ENCODE data around the gene PCSK5.

PCSK5 gene

GRCh38 chr9:76223749-76224340, 333.4 kb downstream of the PCSK5 start:
- Histone ChIP-seq H3K4me2 (ENCODE audit: low read length, poor library complexity, severe bottlenecking) (no peak overlapping the region), H3K4ac (ENCODE audit: low read depth in 1 of 2, low read length in 2 of 2) (no peak overlapping the region), H3K9me3 (ENCODE audit: control insufficient read depth, low read length) (no peaks in the 10 kb centered on the region), H2BK15ac (ENCODE audit: low read depth, poor library complexity, severe bottlenecking) (no peak overlapping the region), H3K23ac (ENCODE audit: low read length in 2 of 2) (no peak overlapping the region), H2BK5ac (ENCODE audit: low read depth, low read length, poor library complexity, severe bottlenecking) (no peak overlapping the region), H3K36me3 (ENCODE audit: control insufficient read depth in 1 of 2, insufficient read depth in 2 of 2, low read depth in 1 of 2, low read length in 2 of 2) (no peaks in the 10 kb centered on the region), H3K4me3 (ENCODE audit: insufficient read depth in 1 of 2, low read depth in 1 of 2, low read length in 2 of 2) (no peak overlapping the region), H2AK5ac (ENCODE audit: low read length, severe bottlenecking) (no peak overlapping the region), H3K27me3 (ENCODE audit: control insufficient read depth in 1 of 2, insufficient read depth in 1 of 2, low read length in 2 of 2) (no peaks in the 10 kb centered on the region), H3K18ac (ENCODE audit: low read depth in 1 of 2, low read length in 2 of 2) (no peak overlapping the region), H4K8ac (ENCODE audit: low read length) (no peak overlapping the region), H4K91ac (ENCODE audit: low read length) (no peak overlapping the region), H2BK120ac (ENCODE audit: low read depth, low read length) (no peak overlapping the region), H3K9ac (ENCODE audit: low read length) (no peak overlapping the region), H3K79me1 (replicated peaks; ENCODE audit: low read length, poor library complexity, severe bottlenecking) (no peaks in the 10 kb centered on the region), H2BK12ac (ENCODE audit: low read length in 2 of 2) (no peak overlapping the region), H3K27ac (ENCODE audit: low read length, poor library complexity, severe bottlenecking) (no peak overlapping the region), H3K14ac (ENCODE audit: low read length in 2 of 2) (no peak overlapping the region), H3K4me1 (ENCODE audit: control insufficient read depth, insufficient read depth, low read depth, low read length) (peaks cover 3% of the 10 kb centered on the region), H2AFZ (ENCODE audit: low read depth, low read length) (no peak overlapping the region)
- DNase-seq: peak; percentile 17
- 85% methylated on average over 3 of the region's 3 CpGs for WGBS

GRCh38 chr9:76227156-76227555, 336.7 kb downstream of the PCSK5 start:
- no peak overlapping the region for H3K4ac ChIP-seq (ENCODE audit: low read depth in 1 of 2, low read length in 2 of 2)
- no peaks in the 10 kb centered on the region for H3K79me1 ChIP-seq (replicated peaks; ENCODE audit: low read length, poor library complexity, severe bottlenecking)
- no peaks in the 10 kb centered on the region for H3K36me3 ChIP-seq (ENCODE audit: control insufficient read depth in 1 of 2, insufficient read depth in 2 of 2, low read depth in 1 of 2, low read length in 2 of 2)
- no peak overlapping the region for H4K91ac ChIP-seq (ENCODE audit: low read length)
- H2BK5ac ChIP-seq (ENCODE audit: low read depth, low read length, poor library complexity, severe bottlenecking): no peak overlapping the region
- no peak overlapping the region for H2AK5ac ChIP-seq (ENCODE audit: low read length, severe bottlenecking)
- no peaks in the 10 kb centered on the region for H3K27me3 ChIP-seq (ENCODE audit: control insufficient read depth in 1 of 2, insufficient read depth in 1 of 2, low read length in 2 of 2)
- H3K18ac ChIP-seq (ENCODE audit: low read depth in 1 of 2, low read length in 2 of 2): no peak overlapping the region
- H3K27ac ChIP-seq (ENCODE audit: low read length, poor library complexity, severe bottlenecking): no peak overlapping the region
- H3K23ac ChIP-seq (ENCODE audit: low read length in 2 of 2): no peak overlapping the region
- H2BK15ac ChIP-seq (ENCODE audit: low read depth, poor library complexity, severe bottlenecking): no peak overlapping the region
- no peak overlapping the region for H3K14ac ChIP-seq (ENCODE audit: low read length in 2 of 2)
- no peaks in the 10 kb centered on the region for H3K4me1 ChIP-seq (ENCODE audit: control insufficient read depth, insufficient read depth, low read depth, low read length)
- no peaks in the 10 kb centered on the region for H3K9me3 ChIP-seq (ENCODE audit: control insufficient read depth, low read length)
- no peak overlapping the region for H2AFZ ChIP-seq (ENCODE audit: low read depth, low read length)
- DNase-seq: no peak
- H4K8ac ChIP-seq (ENCODE audit: low read length): no peak overlapping the region
- H2BK120ac ChIP-seq (ENCODE audit: low read depth, low read length): no peak overlapping the region
- no peak overlapping the region for H3K9ac ChIP-seq (ENCODE audit: low read length)
- H3K4me2 ChIP-seq (ENCODE audit: low read length, poor library complexity, severe bottlenecking): no peak overlapping the region
- H3K4me3 ChIP-seq (ENCODE audit: insufficient read depth in 1 of 2, low read depth in 1 of 2, low read length in 2 of 2): no peak overlapping the region
- no peak overlapping the region for H2BK12ac ChIP-seq (ENCODE audit: low read length in 2 of 2)
- 43% methylated on average over 1 of the region's 2 CpGs for WGBS

DNA sequence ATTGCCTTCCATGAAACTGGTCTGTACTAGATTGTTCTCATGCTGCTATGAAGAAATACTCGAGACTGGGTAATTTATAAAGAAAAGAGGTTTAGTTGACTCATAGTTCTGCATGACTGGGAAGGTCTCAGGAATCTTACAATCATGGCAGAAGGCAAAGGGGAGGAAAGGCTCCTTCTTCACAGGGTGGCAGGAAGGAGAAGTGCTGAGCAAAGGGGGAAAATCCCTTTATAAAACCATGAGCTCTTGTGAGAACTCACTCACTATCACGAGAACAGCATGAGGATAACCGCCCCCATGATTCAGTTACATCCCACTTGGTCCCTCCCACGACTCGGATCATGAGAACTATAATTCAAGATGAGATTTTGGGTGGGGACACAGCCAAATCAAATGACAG, 340.5 kb downstream of the PCSK5 start:
- Histone ChIP-seq H4K8ac (ENCODE audit: low read length) (no peak overlapping the region), H3K4me3 (ENCODE audit: insufficient read depth in 1 of 2, low read depth in 1 of 2, low read length in 2 of 2) (no peak overlapping the region), H3K27ac (ENCODE audit: low read length, poor library complexity, severe bottlenecking) (no peak overlapping the region), H3K79me1 (replicated peaks; ENCODE audit: low read length, poor library complexity, severe bottlenecking) (no peaks in the 10 kb centered on the region), H3K4me1 (ENCODE audit: control insufficient read depth, insufficient read depth, low read depth, low read length) (no peaks in the 10 kb centered on the region), H3K9ac (ENCODE audit: low read length) (no peak overlapping the region), H3K4me2 (ENCODE audit: low read length, poor library complexity, severe bottlenecking) (no peak overlapping the region), H4K91ac (ENCODE audit: low read length) (no peak overlapping the region), H3K23ac (ENCODE audit: low read length in 2 of 2) (no peak overlapping the region), H3K14ac (ENCODE audit: low read length in 2 of 2) (no peak overlapping the region), H2BK12ac (ENCODE audit: low read length in 2 of 2) (no peak overlapping the region), H2BK120ac (ENCODE audit: low read depth, low read length) (no peak overlapping the region), H3K9me3 (ENCODE audit: control insufficient read depth, low read length) (no peaks in the 10 kb centered on the region), H2BK15ac (ENCODE audit: low read depth, poor library complexity, severe bottlenecking) (no peak overlapping the region), H3K18ac (ENCODE audit: low read depth in 1 of 2, low read length in 2 of 2) (no peak overlapping the region), H2AFZ (ENCODE audit: low read depth, low read length) (no peak overlapping the region), H2AK5ac (ENCODE audit: low read length, severe bottlenecking) (no peak overlapping the region), H2BK5ac (ENCODE audit: low read depth, low read length, poor library complexity, severe bottlenecking) (no peak overlapping the region), H3K27me3 (ENCODE audit: control insufficient read depth in 1 of 2, insufficient read depth in 1 of 2, low read length in 2 of 2) (no peaks in the 10 kb centered on the region), H3K36me3 (ENCODE audit: control insufficient read depth in 1 of 2, insufficient read depth in 2 of 2, low read depth in 1 of 2, low read length in 2 of 2) (no peaks in the 10 kb centered on the region), H3K4ac (ENCODE audit: low read depth in 1 of 2, low read length in 2 of 2) (no peak overlapping the region)
- WGBS: 81% methylated on average over 5 of the region's 5 CpGs
- no peak for DNase-seq

GRCh38 chr9:76232861-76233489, 342.5 kb downstream of the PCSK5 start:
- no peak overlapping the region for H4K8ac ChIP-seq (ENCODE audit: low read length)
- no peak overlapping the region for H2BK5ac ChIP-seq (ENCODE audit: low read depth, low read length, poor library complexity, severe bottlenecking)
- H3K4me1 ChIP-seq (ENCODE audit: control insufficient read depth, insufficient read depth, low read depth, low read length): no peaks in the 10 kb centered on the region
- H3K27ac ChIP-seq (ENCODE audit: low read length, poor library complexity, severe bottlenecking): no peak overlapping the region
- no peak overlapping the region for H3K4me2 ChIP-seq (ENCODE audit: low read length, poor library complexity, severe bottlenecking)
- H3K9me3 ChIP-seq (ENCODE audit: control insufficient read depth, low read length): no peaks in the 10 kb centered on the region
- H3K14ac ChIP-seq (ENCODE audit: low read length in 2 of 2): no peak overlapping the region
- WGBS: 85% methylated on average over 7 of the region's 7 CpGs
- no peaks in the 10 kb centered on the region for H3K79me1 ChIP-seq (replicated peaks; ENCODE audit: low read length, poor library complexity, severe bottlenecking)
- H3K27me3 ChIP-seq (ENCODE audit: control insufficient read depth in 1 of 2, insufficient read depth in 1 of 2, low read length in 2 of 2): no peaks in the 10 kb centered on the region
- no peak for DNase-seq
- H2AK5ac ChIP-seq (ENCODE audit: low read length, severe bottlenecking): no peak overlapping the region
- H2BK120ac ChIP-seq (ENCODE audit: low read depth, low read length): no peak overlapping the region
- no peak overlapping the region for H4K91ac ChIP-seq (ENCODE audit: low read length)
- no peaks in the 10 kb centered on the region for H3K36me3 ChIP-seq (ENCODE audit: control insufficient read depth in 1 of 2, insufficient read depth in 2 of 2, low read depth in 1 of 2, low read length in 2 of 2)
- no peak overlapping the region for H2BK12ac ChIP-seq (ENCODE audit: low read length in 2 of 2)
- H2AFZ ChIP-seq (ENCODE audit: low read depth, low read length): no peak overlapping the region
- H3K4ac ChIP-seq (ENCODE audit: low read depth in 1 of 2, low read length in 2 of 2): no peak overlapping the region
- no peak overlapping the region for H2BK15ac ChIP-seq (ENCODE audit: low read depth, poor library complexity, severe bottlenecking)
- no peak overlapping the region for H3K4me3 ChIP-seq (ENCODE audit: insufficient read depth in 1 of 2, low read depth in 1 of 2, low read length in 2 of 2)
- no peak overlapping the region for H3K18ac ChIP-seq (ENCODE audit: low read depth in 1 of 2, low read length in 2 of 2)
- no peak overlapping the region for H3K23ac ChIP-seq (ENCODE audit: low read length in 2 of 2)
- no peak overlapping the region for H3K9ac ChIP-seq (ENCODE audit: low read length)
